Measurements from ENCODE around the gene CACNG7.

The CACNG7 gene

GRCh38 chr19:53957448-53958167 lies 48.5 kb downstream of the CACNG7 start:
- no peaks in the 10 kb centered on the region for H3K27me3 ChIP-seq (ENCODE audit: insufficient read depth, low read length, poor library complexity)
- H2AFZ ChIP-seq (ENCODE audit: low read depth, low read length) = no peak overlapping the region
- no peaks in the 10 kb centered on the region for H4K20me1 ChIP-seq (ENCODE audit: insufficient read depth, low read length)
- no peaks in the 10 kb centered on the region for H3K4me1 ChIP-seq (ENCODE audit: insufficient read depth, low read length)
- H3K79me2 ChIP-seq (ENCODE audit: insufficient read depth, low read length) = no peaks in the 10 kb centered on the region
- no peak for TF ChIP-seq EZH2 (IDR thresholded peaks at IDR 0.05; ENCODE audit: borderline replicate concordance, low read depth, low read length, severe bottlenecking)
- TF ChIP-seq CTCF (IDR thresholded peaks at IDR 0.05; ENCODE audit: borderline replicate concordance, extremely low read depth, low read length, poor library complexity, severe bottlenecking) = no peak
- H3K36me3 ChIP-seq (ENCODE audit: insufficient read depth, low read length) = no peaks in the 10 kb centered on the region
- DNase-seq = no peak
- ATAC-seq (ENCODE audit: insufficient read depth, low read depth) = no peak
- H3K4me2 ChIP-seq (ENCODE audit: insufficient read depth, low read length) = no peak overlapping the region
- H3K9ac ChIP-seq (ENCODE audit: low read depth, low read length) = no peak overlapping the region
- H3K4me3 ChIP-seq (ENCODE audit: low read depth in 1 of 2, low read length in 2 of 2) = no peak overlapping the region
- no peaks in the 10 kb centered on the region for H3K9me3 ChIP-seq (ENCODE audit: insufficient read depth, low read length, severe bottlenecking)
- H3K27ac ChIP-seq (ENCODE audit: low read length) = no peak overlapping the region

GRCh38 chr19:53958168-53958571 lies 49.1 kb downstream of the CACNG7 start:
- no peaks in the 10 kb centered on the region for H3K4me1 ChIP-seq (ENCODE audit: insufficient read depth, low read length)
- H3K27ac ChIP-seq (ENCODE audit: low read length) = no peak overlapping the region
- no peaks in the 10 kb centered on the region for H3K36me3 ChIP-seq (ENCODE audit: insufficient read depth, low read length)
- H3K79me2 ChIP-seq (ENCODE audit: insufficient read depth, low read length) = no peaks in the 10 kb centered on the region
- H3K4me3 ChIP-seq (ENCODE audit: low read depth in 1 of 2, low read length in 2 of 2) = no peak overlapping the region
- H3K27me3 ChIP-seq (ENCODE audit: insufficient read depth, low read length, poor library complexity) = no peaks in the 10 kb centered on the region
- no peak overlapping the region for H2AFZ ChIP-seq (ENCODE audit: low read depth, low read length)
- no peak overlapping the region for H3K4me2 ChIP-seq (ENCODE audit: insufficient read depth, low read length)
- no peaks in the 10 kb centered on the region for H4K20me1 ChIP-seq (ENCODE audit: insufficient read depth, low read length)
- ATAC-seq (ENCODE audit: insufficient read depth, low read depth) = no peak
- TF ChIP-seq CTCF (IDR thresholded peaks at IDR 0.05; ENCODE audit: borderline replicate concordance, extremely low read depth, low read length, poor library complexity, severe bottlenecking) = no peak
- H3K9ac ChIP-seq (ENCODE audit: low read depth, low read length) = no peak overlapping the region
- H3K9me3 ChIP-seq (ENCODE audit: insufficient read depth, low read length, severe bottlenecking) = no peaks in the 10 kb centered on the region
- no peak for DNase-seq

GRCh38 chr19:53958823-53959757 lies 50.0 kb downstream of the CACNG7 start:
- ATAC-seq (ENCODE audit: insufficient read depth, low read depth) = no peak
- DNase-seq = no peak
- Histone ChIP-seq H3K27ac (ENCODE audit: low read length) (no peak overlapping the region), H2AFZ (ENCODE audit: low read depth, low read length) (no peak overlapping the region), H4K20me1 (ENCODE audit: insufficient read depth, low read length) (no peaks in the 10 kb centered on the region), H3K79me2 (ENCODE audit: insufficient read depth, low read length) (no peaks in the 10 kb centered on the region), H3K4me1 (ENCODE audit: insufficient read depth, low read length) (no peaks in the 10 kb centered on the region), H3K9ac (ENCODE audit: low read depth, low read length) (no peak overlapping the region), H3K9me3 (ENCODE audit: insufficient read depth, low read length, severe bottlenecking) (no peaks in the 10 kb centered on the region), H3K4me3 (ENCODE audit: low read depth in 1 of 2, low read length in 2 of 2) (no peak overlapping the region), H3K36me3 (ENCODE audit: insufficient read depth, low read length) (no peaks in the 10 kb centered on the region), H3K4me2 (ENCODE audit: insufficient read depth, low read length) (no peak overlapping the region), H3K27me3 (ENCODE audit: insufficient read depth, low read length, poor library complexity) (no peaks in the 10 kb centered on the region)
- TF ChIP-seq CTCF (IDR thresholded peaks at IDR 0.05; ENCODE audit: borderline replicate concordance, extremely low read depth, low read length, poor library complexity, severe bottlenecking) = no peak
- TF ChIP-seq EZH2 (IDR thresholded peaks at IDR 0.05; ENCODE audit: borderline replicate concordance, low read depth, low read length, severe bottlenecking) = no peak
